Muscle layer of colon (tissue), 2 donors: ENCODE results near the gene CHD5.

Experiments used
- H3K27ac ChIP-seq: one replicate; pipeline ENCODE4 v1.7.0; 2013; ENCODE audit warnings: low read depth, mild to moderate bottlenecking, low read length, moderate library complexity
- H3K27me3 ChIP-seq, 2 donors: one replicate each; pipeline ENCODE4 v1.7.0; 2013; ENCODE audit warnings: low read length in 2 of 2, mild to moderate bottlenecking in 2 of 2; ENCODE audit not compliant: insufficient read depth in 2 of 2, control insufficient read depth in 1 of 2
- H3K36me3 ChIP-seq: one replicate; pipeline ENCODE4 v1.7.0; 2013; ENCODE audit warnings: mild to moderate bottlenecking, low read length; ENCODE audit not compliant: insufficient read depth
- H3K4me1 ChIP-seq: one replicate; pipeline ENCODE4 v1.7.0; 2013; ENCODE audit warnings: mild to moderate bottlenecking, low read length; ENCODE audit not compliant: insufficient read depth
- H3K4me3 ChIP-seq, 2 donors: one replicate each; pipeline ENCODE4 v1.7.0; 2013; ENCODE audit warnings: low read length in 2 of 2, low read depth in 1 of 2, mild to moderate bottlenecking in 1 of 2, moderate library complexity in 1 of 2
- H3K9ac ChIP-seq: one replicate; pipeline ENCODE4 v1.7.0; 2013; ENCODE audit warnings: low read length
- H3K9me3 ChIP-seq: one replicate; pipeline ENCODE4 v1.7.0; 2013; ENCODE audit warnings: mild to moderate bottlenecking, low read length
- donor health status: abdominal sarcoma.
- donor health status: Adenocarcinoma of cecum.

The CHD5 gene

DNA sequence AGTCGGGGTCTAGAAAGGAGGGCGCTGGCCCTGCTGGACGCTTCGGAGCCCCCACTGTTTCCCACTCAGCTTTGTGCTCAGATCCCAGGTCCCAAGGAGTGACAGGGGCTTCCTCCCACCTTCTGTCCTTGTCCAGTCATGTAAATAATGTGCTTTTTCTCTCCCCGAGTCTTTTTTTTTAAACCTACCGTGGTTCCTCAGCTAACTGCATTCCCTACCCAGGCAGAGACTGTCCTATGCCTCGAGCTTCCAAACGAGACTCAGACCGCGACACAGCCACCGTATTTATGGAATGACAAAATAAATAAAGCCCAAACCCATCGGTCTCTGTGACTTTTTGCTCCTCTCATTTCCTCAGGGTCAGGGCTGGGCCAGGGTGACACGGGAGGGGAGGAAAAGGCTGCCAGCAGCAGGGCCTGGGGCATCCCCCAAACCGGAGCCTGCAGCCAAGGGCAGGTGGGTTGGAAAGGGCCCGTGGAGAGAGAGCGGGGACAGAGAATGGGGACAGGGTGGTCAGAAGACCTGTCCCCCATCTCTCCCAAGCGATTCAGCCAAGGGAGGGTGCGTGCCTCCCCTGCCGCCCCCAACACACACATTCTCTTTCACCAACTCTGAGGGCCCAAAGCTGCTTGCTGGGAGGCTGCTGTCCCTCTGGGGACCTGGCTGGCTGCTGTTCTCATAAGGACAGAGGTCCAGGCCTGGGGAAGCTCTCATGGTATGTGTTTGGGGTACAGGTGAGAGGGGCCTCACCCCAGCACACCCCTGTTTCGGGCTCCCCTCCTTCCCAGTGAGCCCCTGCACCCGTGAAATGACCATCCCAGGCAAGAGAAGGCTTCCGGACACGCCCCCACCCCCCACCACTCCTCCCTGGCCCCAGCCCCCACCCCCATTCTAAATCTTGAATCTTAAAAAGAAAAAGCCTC, 79.0 kb downstream of the CHD5 start:
- no peaks in the 10 kb centered on the region for H3K4me1 ChIP-seq
- no peak overlapping the region for H3K9ac ChIP-seq
- H3K27ac ChIP-seq = no peak overlapping the region
- no peaks in the 10 kb centered on the region for H3K9me3 ChIP-seq
- H3K36me3 ChIP-seq = no peaks in the 10 kb centered on the region
- H3K4me3 ChIP-seq = no peak overlapping the region
- peaks cover 0 to 37% of the 10 kb centered on the region in 2 donors for H3K27me3 ChIP-seq

DNA sequence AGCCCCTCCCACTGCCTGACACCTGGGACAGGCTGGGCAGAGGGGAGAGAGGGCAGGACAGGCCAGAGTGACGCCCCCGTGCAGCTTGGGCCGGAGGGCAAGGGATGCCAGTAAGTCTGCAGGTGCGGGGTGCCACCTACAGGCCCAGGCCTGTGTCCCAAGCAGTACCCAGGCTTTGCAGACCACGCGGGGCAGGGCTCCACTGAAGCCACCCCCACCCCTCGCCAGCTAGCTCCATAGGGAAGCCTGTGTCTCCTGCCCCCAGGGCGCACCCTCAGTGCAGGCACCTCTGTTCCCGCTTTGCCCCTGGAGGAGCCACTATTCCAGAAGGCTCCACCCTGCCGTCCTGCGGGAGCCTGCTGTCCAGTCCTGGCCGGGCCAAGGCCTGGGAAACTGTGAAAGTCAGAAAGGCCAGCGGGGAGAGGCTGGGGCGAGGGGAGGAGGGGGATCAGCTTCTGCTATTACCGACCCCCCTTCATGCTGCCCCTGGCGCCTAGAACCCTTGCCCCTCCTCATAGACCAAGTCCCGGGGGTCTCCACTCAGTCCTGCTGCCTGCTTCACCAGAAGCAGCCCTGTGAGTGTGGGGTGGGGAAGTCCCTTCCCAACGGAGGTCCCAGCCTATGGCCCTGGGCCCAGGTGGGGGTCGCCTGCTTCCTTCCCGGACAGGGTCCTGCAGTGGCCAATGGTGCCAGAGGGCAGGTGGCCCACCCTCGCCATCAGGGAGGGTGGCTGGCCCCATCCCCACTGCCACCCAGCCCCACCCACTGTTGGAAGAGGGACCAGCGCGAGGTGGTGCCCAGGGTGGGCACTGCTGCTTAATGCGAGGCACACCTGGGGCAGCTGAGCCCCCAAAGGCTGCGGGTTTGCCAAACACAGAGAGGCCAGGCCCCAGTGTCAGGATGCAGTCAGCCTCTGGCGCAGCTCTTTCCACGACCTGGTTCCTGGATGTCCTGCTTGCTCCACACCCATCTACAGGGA, 80.0 kb downstream of the CHD5 start:
- no peaks in the 10 kb centered on the region for H3K9me3 ChIP-seq
- H3K9ac ChIP-seq = no peak overlapping the region
- no peaks in the 10 kb centered on the region for H3K36me3 ChIP-seq
- no peak overlapping the region for H3K27ac ChIP-seq
- H3K27me3 ChIP-seq = peaks cover 0 to 27% of the 10 kb centered on the region in 2 donors
- no peaks in the 10 kb centered on the region for H3K4me1 ChIP-seq
- no peak overlapping the region for H3K4me3 ChIP-seq

DNA sequence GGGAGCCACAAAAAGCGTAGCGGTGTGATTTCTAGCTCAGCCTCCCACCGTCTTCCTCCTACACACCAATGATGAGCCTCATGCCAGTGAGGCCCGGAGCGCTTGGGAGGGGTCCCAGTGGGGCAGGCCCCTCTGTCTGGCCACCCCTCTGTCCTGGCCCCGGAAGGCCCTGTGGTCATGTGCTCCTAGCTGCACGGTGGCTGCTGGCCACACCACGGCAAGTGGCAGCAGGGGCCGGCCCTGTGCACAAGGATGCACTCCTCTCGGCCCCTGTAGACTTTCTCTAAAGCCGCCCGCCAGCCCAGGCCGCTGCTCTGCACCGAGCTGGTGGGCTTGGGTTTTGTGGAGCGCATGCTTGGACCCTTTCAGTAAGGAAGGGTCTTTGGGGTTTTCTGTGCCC, 80.8 kb downstream of the CHD5 start:
- H3K4me1 ChIP-seq = no peaks in the 10 kb centered on the region
- no peaks in the 10 kb centered on the region for H3K36me3 ChIP-seq
- no peaks in the 10 kb centered on the region for H3K9me3 ChIP-seq
- H3K27me3 ChIP-seq = peaks cover 0 to 27% of the 10 kb centered on the region in 2 donors
- H3K27ac ChIP-seq = no peak overlapping the region
- no peak overlapping the region for H3K4me3 ChIP-seq
- H3K9ac ChIP-seq = no peak overlapping the region

DNA sequence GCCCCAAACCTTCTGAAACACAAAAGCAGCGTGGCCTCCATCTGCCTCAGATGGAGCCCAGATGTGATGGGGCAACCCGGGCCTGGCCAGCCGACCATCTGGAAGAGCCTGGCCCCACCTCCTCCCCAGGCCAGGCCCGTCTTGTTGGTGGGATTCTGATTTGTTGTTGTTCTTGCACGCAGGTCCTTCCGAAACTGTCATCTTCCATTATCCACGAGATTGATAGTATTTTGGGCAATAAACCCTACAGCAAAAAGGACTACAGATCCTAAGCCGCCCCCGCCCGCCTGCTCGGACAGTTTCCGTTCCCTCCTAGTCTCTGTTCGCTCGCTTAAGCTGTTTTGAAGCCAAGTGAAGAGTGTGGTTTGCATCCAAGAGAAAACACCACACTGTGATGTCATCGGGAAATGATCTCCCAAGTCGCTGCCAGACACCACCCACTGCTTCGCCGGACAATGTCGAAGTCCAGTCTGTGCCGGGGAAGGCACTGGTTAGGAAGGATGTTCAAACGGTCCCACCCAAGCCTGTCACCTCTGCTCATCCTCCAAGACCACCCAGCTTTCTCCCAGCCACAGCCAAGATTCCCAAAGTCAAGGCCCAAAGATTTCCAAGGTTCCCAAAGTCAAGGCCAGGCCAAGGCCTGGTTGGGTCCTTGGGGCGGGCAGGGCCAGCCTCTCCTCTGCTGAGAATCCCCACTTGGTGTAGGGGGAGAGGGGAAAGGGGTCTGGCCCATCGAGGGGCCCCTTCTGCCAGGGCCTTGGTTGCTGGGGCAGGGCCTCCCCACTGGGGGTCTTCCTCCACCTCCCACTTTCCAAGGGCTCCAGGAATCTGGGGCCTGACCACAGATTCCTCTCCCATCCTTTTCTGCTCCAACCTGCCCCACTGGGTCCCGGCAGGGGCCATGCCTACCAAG, 81.6 kb downstream of the CHD5 start:
- no peaks in the 10 kb centered on the region for H3K36me3 ChIP-seq
- H3K27ac ChIP-seq = no peak overlapping the region
- H3K27me3 ChIP-seq = peaks cover 0 to 21% of the 10 kb centered on the region in 2 donors
- H3K4me3 ChIP-seq = no peak overlapping the region
- no peaks in the 10 kb centered on the region for H3K4me1 ChIP-seq
- no peaks in the 10 kb centered on the region for H3K9me3 ChIP-seq
- H3K9ac ChIP-seq = no peak overlapping the region

DNA sequence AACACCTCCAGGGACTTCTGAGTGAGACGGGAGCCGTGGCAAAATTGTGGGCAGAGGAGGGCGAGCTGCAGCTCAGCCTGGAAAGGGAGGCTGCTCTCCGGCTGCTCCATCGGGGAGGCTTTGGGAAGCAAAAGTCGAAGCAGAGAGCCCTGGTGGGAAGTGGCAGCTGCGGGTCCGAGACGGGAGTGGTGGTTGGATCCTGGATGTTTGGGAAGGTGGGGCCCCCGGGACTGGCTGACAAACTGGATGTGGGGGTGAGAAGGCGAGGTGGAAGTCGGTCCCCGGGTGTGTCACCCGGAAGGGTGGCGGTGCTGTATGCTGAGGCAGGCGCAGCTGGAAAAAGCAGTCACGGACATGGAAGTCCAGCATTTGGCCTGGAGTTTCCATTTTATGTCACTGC, 82.3 kb downstream of the CHD5 start:
- Histone ChIP-seq H3K9me3 (no peaks in the 10 kb centered on the region), H3K36me3 (no peaks in the 10 kb centered on the region), H3K27me3 (peaks cover 0 to 15% of the 10 kb centered on the region in 2 donors), H3K27ac (no peak overlapping the region), H3K9ac (no peak overlapping the region), H3K4me1 (no peaks in the 10 kb centered on the region), H3K4me3 (no peak overlapping the region)

DNA sequence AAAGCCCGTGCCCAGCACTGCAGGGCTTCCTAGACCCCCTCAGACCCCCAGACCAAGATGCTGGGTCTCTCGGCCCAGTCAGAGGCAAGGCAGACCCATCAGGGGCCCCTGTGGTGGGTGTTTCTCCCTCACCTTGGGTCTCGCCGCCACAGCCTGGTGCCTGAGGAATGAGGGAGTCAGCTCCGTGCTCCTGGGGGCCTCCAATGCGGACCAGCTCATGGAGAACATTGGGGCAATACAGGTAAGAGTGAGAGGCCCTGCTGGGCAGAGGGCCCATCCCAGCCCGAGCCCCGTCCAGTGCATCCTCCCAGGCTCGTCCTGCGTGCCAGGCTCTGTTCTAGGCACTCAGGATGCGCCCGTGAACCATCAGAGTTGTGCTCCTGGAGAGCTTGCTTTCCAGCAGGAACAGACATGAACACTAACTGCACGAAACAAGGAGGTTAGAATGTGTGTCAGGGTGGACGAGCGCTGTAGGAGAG, 83.0 kb downstream of the CHD5 start:
- no peaks in the 10 kb centered on the region for H3K9me3 ChIP-seq
- H3K9ac ChIP-seq = no peak overlapping the region
- H3K27ac ChIP-seq = no peak overlapping the region
- H3K4me1 ChIP-seq = no peaks in the 10 kb centered on the region
- no peaks in the 10 kb centered on the region for H3K36me3 ChIP-seq
- H3K4me3 ChIP-seq = no peak overlapping the region
- H3K27me3 ChIP-seq = peaks cover 0 to 11% of the 10 kb centered on the region in 2 donors

DNA sequence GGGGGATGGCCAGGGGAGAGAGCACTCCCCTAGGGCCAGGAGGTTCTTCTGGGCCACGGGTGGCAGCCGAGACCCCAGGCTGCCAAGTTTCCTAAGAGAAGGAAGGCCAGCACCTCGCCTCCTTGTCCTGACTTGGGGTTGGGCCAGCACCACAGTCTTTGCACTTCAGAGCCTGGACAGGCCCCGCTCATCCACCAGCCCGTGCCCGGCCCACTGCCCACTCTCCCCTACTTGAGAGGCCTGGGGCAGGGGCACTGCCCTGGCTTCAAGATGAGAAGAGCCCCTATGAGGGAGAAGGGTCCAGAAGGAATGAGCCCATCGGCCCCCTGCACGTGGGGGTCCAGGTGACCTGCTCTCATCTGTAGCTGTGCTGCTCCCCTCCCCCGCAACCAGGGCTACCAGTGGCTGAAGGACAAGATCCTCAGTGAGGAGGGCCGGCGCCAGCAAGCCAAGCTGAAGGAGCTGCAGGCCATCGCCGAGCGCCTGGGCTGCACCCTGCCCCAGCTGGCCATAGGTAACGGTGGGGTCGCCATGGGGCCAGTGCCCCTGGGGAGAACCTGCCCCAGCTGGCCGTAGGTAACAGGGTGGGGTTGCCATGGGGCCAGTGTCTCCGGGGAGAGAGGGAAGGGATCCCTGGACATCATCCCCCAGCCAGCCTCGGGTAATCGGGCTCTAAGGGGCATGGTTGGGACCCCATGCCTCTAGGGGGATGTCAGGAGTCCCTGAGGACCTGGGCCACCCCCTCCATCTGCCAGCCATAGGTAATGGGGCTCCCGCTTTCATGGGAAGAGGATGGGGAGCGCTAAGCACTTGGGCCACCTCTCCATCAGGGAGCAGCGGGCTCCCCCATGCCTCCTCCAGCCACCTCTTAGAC, 83.6 kb downstream of the CHD5 start:
- H3K9ac ChIP-seq = no peak overlapping the region
- peaks cover 0 to 7% of the 10 kb centered on the region in 2 donors for H3K27me3 ChIP-seq
- no peak overlapping the region for H3K4me3 ChIP-seq
- H3K4me1 ChIP-seq = no peaks in the 10 kb centered on the region
- H3K27ac ChIP-seq = no peak overlapping the region
- H3K9me3 ChIP-seq = no peaks in the 10 kb centered on the region
- H3K36me3 ChIP-seq = no peaks in the 10 kb centered on the region

DNA sequence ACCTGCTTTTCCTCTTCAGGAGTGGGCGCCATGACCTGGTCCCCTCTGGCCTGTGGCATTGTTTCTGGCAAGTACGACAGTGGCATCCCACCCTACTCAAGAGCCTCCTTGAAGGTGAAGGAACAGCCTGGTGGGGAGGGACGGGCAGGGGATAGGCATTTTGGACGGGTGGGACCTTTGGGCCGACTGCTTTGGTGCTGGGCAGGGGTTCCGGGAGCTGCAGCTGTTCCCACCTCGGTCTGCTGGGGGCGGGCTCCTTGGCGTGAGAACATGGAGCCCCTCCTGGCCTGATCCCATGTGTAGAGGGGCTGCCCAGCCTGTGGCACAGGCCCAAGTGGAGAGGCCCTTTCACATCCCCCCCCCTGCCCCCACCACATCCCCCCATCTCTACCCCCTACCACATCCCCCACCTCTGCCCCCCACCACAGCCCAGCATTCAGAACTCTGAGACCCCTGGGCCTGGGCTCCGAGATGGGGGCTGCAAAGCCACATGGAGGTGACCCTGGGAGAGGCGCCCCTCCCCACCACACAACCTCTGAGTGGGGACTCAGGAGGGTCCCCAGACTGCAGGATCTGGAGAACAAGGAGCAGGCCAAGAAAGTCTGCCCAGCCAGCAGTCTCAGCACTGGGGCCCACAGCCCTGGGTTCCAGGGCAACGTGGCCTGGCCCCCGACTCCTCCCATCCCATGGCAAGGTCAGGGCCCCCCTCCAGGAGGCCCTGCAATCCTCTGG, 84.4 kb downstream of the CHD5 start:
- H3K9ac ChIP-seq = no peak overlapping the region
- no peak overlapping the region for H3K4me3 ChIP-seq
- H3K36me3 ChIP-seq = no peaks in the 10 kb centered on the region
- peaks cover 0 to 5% of the 10 kb centered on the region in 2 donors for H3K27me3 ChIP-seq
- no peaks in the 10 kb centered on the region for H3K9me3 ChIP-seq
- no peaks in the 10 kb centered on the region for H3K4me1 ChIP-seq
- H3K27ac ChIP-seq = no peak overlapping the region

DNA sequence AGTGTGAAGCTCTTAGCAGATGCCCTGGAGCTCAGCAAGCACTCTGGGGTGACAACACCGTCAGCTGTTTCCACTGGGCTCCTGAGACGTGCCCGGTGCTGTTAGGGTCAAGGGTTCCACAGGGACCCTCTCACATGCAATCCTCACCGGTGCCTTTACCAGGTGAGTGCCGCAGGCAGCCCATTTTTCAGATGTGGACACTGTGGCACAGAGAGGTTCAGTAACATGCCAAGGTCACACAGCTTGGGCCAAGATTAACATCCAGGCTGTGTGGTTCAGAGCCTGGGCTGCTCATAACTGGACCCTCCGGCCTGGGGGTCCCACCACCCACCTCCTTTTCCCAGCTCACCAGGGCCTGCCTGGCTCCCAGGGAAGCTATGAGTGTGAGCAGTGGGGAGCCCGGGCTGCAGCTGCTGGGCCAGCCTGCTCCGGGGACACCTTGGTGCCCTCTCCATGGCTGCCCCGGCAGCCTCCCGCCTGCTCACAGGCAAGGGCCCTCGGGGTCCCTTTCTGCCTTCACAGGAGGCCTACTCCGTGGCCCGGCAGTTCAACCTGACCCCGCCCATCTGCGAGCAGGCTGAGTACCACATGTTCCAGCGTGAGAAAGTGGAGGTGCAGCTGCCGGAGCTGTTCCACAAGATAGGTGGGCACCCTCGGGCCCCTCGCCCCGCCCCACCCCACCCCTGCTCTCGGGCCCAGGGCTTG, 85.2 kb downstream of the CHD5 start:
- H3K27me3 ChIP-seq = no peaks in the 10 kb centered on the region
- H3K4me1 ChIP-seq = no peaks in the 10 kb centered on the region
- H3K9me3 ChIP-seq = no peaks in the 10 kb centered on the region

More for the DNA sequence above, 85.2 kb downstream of the CHD5 start:
- Histone ChIP-seq H3K4me3 (no peak overlapping the region), H3K36me3 (no peaks in the 10 kb centered on the region), H3K27ac (no peak overlapping the region), H3K9ac (no peak overlapping the region)
